ENCODE data around the gene DST.

DNA sequence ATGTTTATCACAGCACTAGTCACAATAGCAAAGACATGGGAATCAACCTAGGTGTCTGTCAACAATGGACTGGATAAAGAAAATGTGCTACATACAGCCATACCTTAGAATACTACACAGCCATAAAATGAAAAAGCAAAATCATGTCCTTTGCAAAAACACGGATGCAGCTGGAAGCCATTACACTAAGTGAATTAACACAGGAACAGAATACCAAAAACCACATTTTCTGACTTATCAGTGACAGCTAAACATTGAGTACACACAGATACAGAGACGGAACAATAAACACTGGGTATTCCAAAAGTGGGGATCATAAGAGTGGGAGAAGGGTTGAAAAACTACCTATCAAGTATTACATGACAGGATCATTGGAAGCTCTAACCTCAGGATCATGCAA is 43.3 kb upstream of the DST start:
- TF ChIP-seq, protein P1, sequence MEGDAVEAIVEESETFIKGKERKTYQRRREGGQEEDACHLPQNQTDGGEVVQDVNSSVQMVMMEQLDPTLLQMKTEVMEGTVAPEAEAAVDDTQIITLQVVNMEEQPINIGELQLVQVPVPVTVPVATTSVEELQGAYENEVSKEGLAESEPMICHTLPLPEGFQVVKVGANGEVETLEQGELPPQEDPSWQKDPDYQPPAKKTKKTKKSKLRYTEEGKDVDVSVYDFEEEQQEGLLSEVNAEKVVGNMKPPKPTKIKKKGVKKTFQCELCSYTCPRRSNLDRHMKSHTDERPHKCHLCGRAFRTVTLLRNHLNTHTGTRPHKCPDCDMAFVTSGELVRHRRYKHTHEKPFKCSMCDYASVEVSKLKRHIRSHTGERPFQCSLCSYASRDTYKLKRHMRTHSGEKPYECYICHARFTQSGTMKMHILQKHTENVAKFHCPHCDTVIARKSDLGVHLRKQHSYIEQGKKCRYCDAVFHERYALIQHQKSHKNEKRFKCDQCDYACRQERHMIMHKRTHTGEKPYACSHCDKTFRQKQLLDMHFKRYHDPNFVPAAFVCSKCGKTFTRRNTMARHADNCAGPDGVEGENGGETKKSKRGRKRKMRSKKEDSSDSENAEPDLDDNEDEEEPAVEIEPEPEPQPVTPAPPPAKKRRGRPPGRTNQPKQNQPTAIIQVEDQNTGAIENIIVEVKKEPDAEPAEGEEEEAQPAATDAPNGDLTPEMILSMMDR (IDR thresholded peaks at IDR 0.05; ENCODE audit: low read length), result no peak
- no peak for TF ChIP-seq EZH2 (optimal IDR thresholded peaks at IDR 0.05; ENCODE audit: low read depth, low read length)
